OCI-LY7 (cell line): ENCODE measurements around the gene ZC3H8.

ENCODE experiments used
- EZH2phosphoT487 ChIP-seq: fragments of 200-600 bp; sonication (generic); IDR thresholded peaks from 2 replicates; pipeline ENCODE4 v1.6.1; 2018; ENCODE audit warnings: low read depth, borderline replicate concordance, mild to moderate bottlenecking, mixed run types, antibody characterized with exemption, low read length, moderate library complexity, mixed read lengths
- TF ChIP-seq, protein P1 (sequence below): fragments of 200-600 bp; sonication (generic); conservative IDR thresholded peaks from 2 replicates; pipeline ENCODE4 v1.5.1; 2014; ENCODE audit warnings: mild to moderate bottlenecking, antibody characterized with exemption, low read length, moderate library complexity, mixed read lengths

DNA sequence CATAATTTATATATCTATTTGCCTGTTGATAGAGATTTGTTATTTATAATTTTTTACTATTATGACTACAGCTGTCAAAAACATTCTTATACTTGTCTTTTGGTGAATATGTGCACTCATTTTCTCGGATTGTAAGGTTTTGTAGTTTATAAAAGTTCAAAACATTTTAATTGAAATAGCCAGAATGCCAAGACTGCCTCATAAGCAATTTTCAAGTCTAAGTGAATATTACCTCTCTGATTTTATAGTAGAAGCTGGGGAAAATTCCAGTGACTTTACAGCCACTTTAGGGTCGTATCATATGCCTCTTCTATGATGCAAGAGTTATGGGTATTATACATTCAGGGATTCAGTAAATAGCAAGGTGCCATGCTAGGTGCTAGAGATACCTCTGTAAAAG is 41.6 kb upstream of the ZC3H8 start:
- TF ChIP-seq, protein P1, sequence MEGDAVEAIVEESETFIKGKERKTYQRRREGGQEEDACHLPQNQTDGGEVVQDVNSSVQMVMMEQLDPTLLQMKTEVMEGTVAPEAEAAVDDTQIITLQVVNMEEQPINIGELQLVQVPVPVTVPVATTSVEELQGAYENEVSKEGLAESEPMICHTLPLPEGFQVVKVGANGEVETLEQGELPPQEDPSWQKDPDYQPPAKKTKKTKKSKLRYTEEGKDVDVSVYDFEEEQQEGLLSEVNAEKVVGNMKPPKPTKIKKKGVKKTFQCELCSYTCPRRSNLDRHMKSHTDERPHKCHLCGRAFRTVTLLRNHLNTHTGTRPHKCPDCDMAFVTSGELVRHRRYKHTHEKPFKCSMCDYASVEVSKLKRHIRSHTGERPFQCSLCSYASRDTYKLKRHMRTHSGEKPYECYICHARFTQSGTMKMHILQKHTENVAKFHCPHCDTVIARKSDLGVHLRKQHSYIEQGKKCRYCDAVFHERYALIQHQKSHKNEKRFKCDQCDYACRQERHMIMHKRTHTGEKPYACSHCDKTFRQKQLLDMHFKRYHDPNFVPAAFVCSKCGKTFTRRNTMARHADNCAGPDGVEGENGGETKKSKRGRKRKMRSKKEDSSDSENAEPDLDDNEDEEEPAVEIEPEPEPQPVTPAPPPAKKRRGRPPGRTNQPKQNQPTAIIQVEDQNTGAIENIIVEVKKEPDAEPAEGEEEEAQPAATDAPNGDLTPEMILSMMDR, result no peak
- no peak for TF ChIP-seq EZH2phosphoT487
